Measurements from ENCODE around the gene SLC30A1.

Gene SLC30A1

GRCh38 chr1:211611818-211612217 lies 32.9 kb upstream of the SLC30A1 start:
- H3K9me3 ChIP-seq = no peaks in the 10 kb centered on the region
- intact Hi-C loops (cut with DNase I; ENCODE audit: low total_unique reads) = loop anchor here (5.0 kb wide), 1 partner anchor 35 kb away; the partner anchor contains the start of gene SLC30A1
- H3K36me3 ChIP-seq = no peaks in the 10 kb centered on the region
- no peaks in the 10 kb centered on the region for H3K27me3 ChIP-seq
- no peak for TF ChIP-seq CTCF (IDR thresholded peaks at IDR 0.05)
- no peak for DNase-seq
- no peak overlapping the region for H3K4me3 ChIP-seq
- peak overlapping the region; percentile 66 to 69 for H3K27ac ChIP-seq
- H3K4me1 ChIP-seq = peaks cover 0 to 50% (median 31%) of the 10 kb centered on the region in 4 donors

GRCh38 chr1:211610779-211611556 lies 32.0 kb upstream of the SLC30A1 start:
- Histone ChIP-seq H3K27me3 (no peaks in the 10 kb centered on the region), H3K27ac (peak overlapping the region; percentile 66 to 69), H3K9me3 (no peaks in the 10 kb centered on the region), H3K4me3 (no peak overlapping the region), H3K36me3 (no peaks in the 10 kb centered on the region), H3K4me1 (peaks cover 0 to 41% (median 23%) of the 10 kb centered on the region in 4 donors)
- TF ChIP-seq CTCF (IDR thresholded peaks at IDR 0.05) = no peak
- intact Hi-C loops (cut with DNase I; ENCODE audit: low total_unique reads) = loop anchor here (5.0 kb wide), 1 partner anchor 34 kb away; the partner anchor contains the start of gene SLC30A1
- peak; percentile 51 to 72 for DNase-seq

- Histone ChIP-seq H3K4me1 (peaks cover 0 to 39% (median 23%) of the 10 kb centered on the region in 4 donors), H3K9me3 (no peaks in the 10 kb centered on the region), H3K27me3 (no peaks in the 10 kb centered on the region), H3K4me3 (no peak overlapping the region), H3K27ac (peak overlapping the region; percentile 26 to 27), H3K36me3 (no peaks in the 10 kb centered on the region)
- intact Hi-C loops (cut with DNase I; ENCODE audit: low total_unique reads) = loop anchor here (5.0 kb wide), 1 partner anchor 32 kb away; the partner anchor contains the start of gene SLC30A1
- no peak for TF ChIP-seq CTCF (IDR thresholded peaks at IDR 0.05)
- DNase-seq = no peak
Observed at GRCh38 chr1:211609120-211610024, 30.4 kb upstream of the SLC30A1 start.

- no peaks in the 10 kb centered on the region for H3K9me3 ChIP-seq
- no peak for TF ChIP-seq CTCF (IDR thresholded peaks at IDR 0.05)
- no peaks in the 10 kb centered on the region for H3K36me3 ChIP-seq
- H3K4me3 ChIP-seq = no peak overlapping the region
- intact Hi-C loops (cut with DNase I; ENCODE audit: low total_unique reads) = no loop called here
- no peak for DNase-seq
- H3K27me3 ChIP-seq = no peaks in the 10 kb centered on the region
- peaks cover 0 to 25% (median 13%) of the 10 kb centered on the region in 4 donors for H3K4me1 ChIP-seq
- no peak overlapping the region for H3K27ac ChIP-seq
Observed at GRCh38 chr1:211607754-211608473, 29.0 kb upstream of the SLC30A1 start.
